Measurements from ENCODE around the gene STK16. TPM values are rescaled to one million over a fixed set of nuclear protein-coding genes. Genes with fewer than 3 reads are reported as not detected.
"Not testable (repeated sequence)": the region's sequence is repeated elsewhere in the genome, so short reads cannot be mapped to it uniquely, and the experiment has no call there.

STK16 gene, protein sequence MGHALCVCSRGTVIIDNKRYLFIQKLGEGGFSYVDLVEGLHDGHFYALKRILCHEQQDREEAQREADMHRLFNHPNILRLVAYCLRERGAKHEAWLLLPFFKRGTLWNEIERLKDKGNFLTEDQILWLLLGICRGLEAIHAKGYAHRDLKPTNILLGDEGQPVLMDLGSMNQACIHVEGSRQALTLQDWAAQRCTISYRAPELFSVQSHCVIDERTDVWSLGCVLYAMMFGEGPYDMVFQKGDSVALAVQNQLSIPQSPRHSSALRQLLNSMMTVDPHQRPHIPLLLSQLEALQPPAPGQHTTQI
- 10 to 100 TPM in 3 of 4 donors, 1 to 10 TPM in 1; 4.4 to 19.3 (median 14.2) TPM for total RNA-seq

GRCh38 chr2:219245148-219245898 is at the start of gene STK16, which contains the start of gene GLB1L:
Gene STK16, plus strand, starts transcription at chr2:219245479. Its CDS starts 521 bp downstream, at chr2:219246000.
Gene GLB1L, minus strand, starts transcription at chr2:219245444. Its CDS starts 1,871 bp downstream, at chr2:219243573.
- no peaks in the 10 kb centered on the region for H3K9me3 ChIP-seq
- ATAC-seq (peak; percentile 89 to 90), DNase-seq (peak; percentile 85 to 91)
- H3K27me3 ChIP-seq, result no peaks in the 10 kb centered on the region
- peak; percentile 76 to 89 for TF ChIP-seq POLR2A (IDR thresholded peaks at IDR 0.05)
- TF ChIP-seq CTCF (IDR thresholded peaks at IDR 0.05 in 4 of 5, conservative IDR thresholded peaks at IDR 0.05 in 1 of 5), result no peak
- intact Hi-C loops (cut with DNase I; ENCODE audit: low total_unique reads), result loop anchor here (1.0 to 5.0 kb wide), 3 partner anchors 16 to 352 kb away; partner anchors contain the start of genes ANKZF1, ATG9A, CNPPD1 and STK11IP
- H3K4me3 ChIP-seq, result peak within 1 kb of the TSS; percentile 65 to 98 (median 82)
- H3K4me1 ChIP-seq, result peaks cover 43 to 47% of the 10 kb centered on the region in 2 donors
- peak within 1 kb of the TSS; percentile 83 to 99 (median 96) for H3K27ac ChIP-seq
- in situ Hi-C loops (cut with MboI; ENCODE audit: low sequenced_read_pairs in 4 of 4), result no loop called here
- peaks cover 0 to 20% of the 10 kb centered on the region in 2 donors for H3K36me3 ChIP-seq

GRCh38 chr2:219197388-219197787 is 47.9 kb upstream of the STK16 start:
- peaks cover 0 to 9% (median 9%) of the 10 kb centered on the region in 3 donors for H3K27me3 ChIP-seq
- intact Hi-C loops (cut with DNase I; ENCODE audit: low total_unique reads), result no loop called here

DNA sequence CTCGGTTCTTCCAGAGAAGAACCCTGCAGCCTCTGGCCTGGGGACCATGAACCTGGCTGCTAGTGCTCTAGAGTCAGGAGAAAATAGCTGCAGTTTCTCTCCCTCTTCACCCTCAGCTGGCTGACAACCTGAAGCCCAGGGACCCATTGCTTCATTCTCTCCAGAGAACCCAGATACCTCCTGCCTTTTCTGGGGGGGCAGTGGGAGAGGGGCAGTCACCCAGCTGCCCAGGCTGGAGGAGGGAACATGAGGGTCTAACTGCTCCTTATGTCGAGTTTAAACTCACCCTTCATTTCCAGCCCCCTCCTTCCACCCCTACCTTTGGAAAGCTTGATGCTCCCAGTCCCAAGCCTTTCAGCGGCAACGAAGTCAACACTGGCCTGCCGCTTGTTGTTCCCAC is 46.3 kb upstream of the STK16 start:
- Histone ChIP-seq H3K27me3 (peaks cover 0 to 9% (median 9%) of the 10 kb centered on the region in 3 donors), H3K9me3 (no peaks in the 10 kb centered on the region), H3K27ac (no peak overlapping the region), H3K36me3 (no peaks in the 10 kb centered on the region), H3K4me1 (no peaks in the 10 kb centered on the region), H3K4me3 (no peak overlapping the region)
- DNase-seq, result no peak
- intact Hi-C loops (cut with DNase I; ENCODE audit: low total_unique reads), result no loop called here
- in situ Hi-C loops (cut with MboI; ENCODE audit: low sequenced_read_pairs in 4 of 4), result no loop called here
- TF ChIP-seq CTCF (IDR thresholded peaks at IDR 0.05 in 4 of 5, conservative IDR thresholded peaks at IDR 0.05 in 1 of 5) (no peak), POLR2A (IDR thresholded peaks at IDR 0.05) (no peak)
- no peak for ATAC-seq

More at GRCh38 chr2:219197388-219197787, 47.9 kb upstream of the STK16 start:
- Histone ChIP-seq H3K4me3 (no peak overlapping the region), H3K4me1 (no peaks in the 10 kb centered on the region), H3K36me3 (no peaks in the 10 kb centered on the region), H3K27ac (no peak overlapping the region), H3K9me3 (no peaks in the 10 kb centered on the region)
- TF ChIP-seq CTCF (IDR thresholded peaks at IDR 0.05 in 4 of 5, conservative IDR thresholded peaks at IDR 0.05 in 1 of 5), result no peak
- no peak for TF ChIP-seq POLR2A (IDR thresholded peaks at IDR 0.05)
- no peak for DNase-seq
- no peak for ATAC-seq
- in situ Hi-C loops (cut with MboI; ENCODE audit: low sequenced_read_pairs in 4 of 4), result no loop called here

GRCh38 chr2:219199470-219200211 is 45.6 kb upstream of the STK16 start:
- no peak overlapping the region for H3K27ac ChIP-seq
- H3K27me3 ChIP-seq, result peaks cover 0 to 9% (median 9%) of the 10 kb centered on the region in 3 donors
- H3K9me3 ChIP-seq, result no peaks in the 10 kb centered on the region
- H3K4me1 ChIP-seq, result no peaks in the 10 kb centered on the region
- ATAC-seq (no peak), DNase-seq (no peak)
- H3K4me3 ChIP-seq, result no peak overlapping the region
- H3K36me3 ChIP-seq, result no peaks in the 10 kb centered on the region
- in situ Hi-C loops (cut with MboI; ENCODE audit: low sequenced_read_pairs in 4 of 4) (no loop called here), intact Hi-C loops (cut with DNase I; ENCODE audit: low total_unique reads) (no loop called here)
- TF ChIP-seq CTCF (IDR thresholded peaks at IDR 0.05 in 4 of 5, conservative IDR thresholded peaks at IDR 0.05 in 1 of 5), result no peak
- no peak for TF ChIP-seq POLR2A (IDR thresholded peaks at IDR 0.05)

DNA sequence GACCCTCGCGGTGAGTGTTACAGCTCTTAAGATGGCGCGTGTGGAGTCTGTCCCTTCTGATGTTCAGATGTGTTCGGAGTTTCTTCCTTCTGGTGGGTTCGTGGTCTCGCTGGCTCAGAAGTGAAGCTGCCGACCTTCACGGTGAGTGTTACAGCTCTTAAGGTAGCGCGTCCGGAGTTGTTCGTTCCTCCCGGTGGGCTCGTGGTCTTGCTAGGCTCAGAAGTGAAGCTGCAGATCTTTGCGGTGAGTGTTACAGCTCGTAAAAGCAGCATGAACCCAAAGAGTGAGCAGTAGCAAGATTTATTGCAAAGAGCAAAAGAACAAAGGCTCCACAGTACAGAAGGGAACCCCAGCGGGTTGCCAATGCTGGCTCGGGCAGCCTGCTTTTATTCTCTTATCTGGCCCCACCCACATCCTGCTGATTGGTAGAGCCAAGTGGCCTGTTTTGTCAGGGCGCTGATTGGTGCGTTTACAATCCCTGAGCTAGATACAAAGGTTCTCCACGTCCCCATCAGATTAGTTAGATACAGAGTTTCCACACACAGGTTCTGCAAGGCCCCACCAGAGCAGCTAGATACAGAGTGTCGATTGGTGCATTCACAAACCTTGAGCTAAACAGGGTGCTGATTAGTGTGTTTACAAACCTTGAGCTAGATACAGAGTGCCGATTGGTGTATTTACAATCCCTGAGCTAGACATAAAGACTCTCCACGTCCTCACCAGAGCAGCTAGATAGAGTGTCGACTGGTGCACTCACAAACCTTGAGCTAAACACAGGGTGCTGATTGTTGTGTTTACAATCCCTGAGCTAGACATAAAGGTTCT is 44.6 kb upstream of the STK16 start:
- in situ Hi-C loops (cut with MboI; ENCODE audit: low sequenced_read_pairs in 4 of 4); DNase-seq; H3K36me3 ChIP-seq; intact Hi-C loops (cut with DNase I; ENCODE audit: low total_unique reads); H3K27me3 ChIP-seq; H3K4me1 ChIP-seq; H3K27ac ChIP-seq; H3K9me3 ChIP-seq; ATAC-seq; H3K4me3 ChIP-seq: not testable (repeated sequence)

DNA sequence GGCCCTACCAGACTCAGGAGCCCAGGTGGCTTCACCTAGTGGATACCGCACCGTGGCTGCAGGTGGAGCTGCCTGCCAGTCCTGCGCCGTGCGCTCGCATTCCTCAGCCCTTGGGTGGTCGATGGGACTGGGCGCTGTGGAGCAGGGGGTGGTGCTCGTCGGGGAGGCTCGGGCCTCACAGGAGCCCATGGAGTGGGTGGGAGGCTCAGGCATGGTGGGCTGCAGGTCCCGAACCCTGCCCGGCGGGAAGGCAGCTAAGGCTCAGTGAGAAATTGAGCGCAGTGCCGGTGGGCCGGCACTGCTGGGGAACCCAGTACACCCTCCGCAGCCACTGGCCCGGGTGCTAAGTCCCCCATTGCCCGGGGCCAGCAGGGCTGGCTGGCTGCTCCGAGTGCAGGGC is 43.9 kb upstream of the STK16 start:
- DNase-seq; H3K36me3 ChIP-seq; H3K4me1 ChIP-seq; H3K4me3 ChIP-seq; H3K9me3 ChIP-seq; in situ Hi-C loops (cut with MboI; ENCODE audit: low sequenced_read_pairs in 4 of 4); H3K27ac ChIP-seq; H3K27me3 ChIP-seq; ATAC-seq; intact Hi-C loops (cut with DNase I; ENCODE audit: low total_unique reads): not testable (repeated sequence)
